HepG2 (cell line): ENCODE results near the gene ADSS1. TPM values are rescaled to one million over a fixed set of nuclear protein-coding genes. Genes with fewer than 3 reads are reported as not detected.

ENCODE experiments used
- ATAC-seq: fragments of 200-7000 bp; cut with Tn5 transposase; 3 replicates; pipeline ENCODE4 v1.9.1; 2020; ENCODE audit warnings: mild to moderate bottlenecking, moderate library complexity
- BruUV-seq: library from RNA; stranded (reverse); fragments of 400-500 nt; replicated peaks from 2 replicates; lab custom pipeline; 2021; lab: Mats Ljungman, UMichigan
- CTCF ChIA-PET: fragments of 300-600 bp; formaldehyde crosslinking; extraction: SDS; loops from one replicate; lab custom pipeline; 2021; ENCODE audit warnings: low total read pairs, inconsistent platforms, low intra/inter-chr PET ratio; lab: Yijun Ruan, JAX
- POLR2A ChIA-PET: fragments of 350-600 bp; sonication (Branson Sonifier 250); formaldehyde crosslinking; loops from one replicate; lab custom pipeline; 2020; ENCODE audit warnings: antibody characterized with exemption, inconsistent platforms; lab: Yijun Ruan, JAX
- DNase-seq: peaks from one replicate; pipeline ENCODE4 v3.0.0-alpha.2; 2015; ENCODE audit warnings: low spot score
- FAIRE-seq: peaks from 3 replicates; lab custom pipeline; 2011; peaks lifted over from hg19 to GRCh38; lab: Jason Lieb, UNC
- H2AFZ ChIP-seq: one replicate; pipeline ENCODE4 v1.6.1; 2011; ENCODE audit warnings: low read length, inconsistent platforms
- H3K27ac ChIP-seq: fragments of 300-600 bp; 3 replicates; pipeline ENCODE4 v1.8.0; 2011; ENCODE audit warnings: mixed run types, mild to moderate bottlenecking, mixed read lengths, low read length, inconsistent platforms; ENCODE audit not compliant: insufficient read depth; ENCODE audit errors: extremely low read length
- H3K27me3 ChIP-seq, 2 experiments: fragments of 200-600 bp in 1 of 2; 2 replicates in 1 of 2; 3 replicates in 1 of 2; pipeline versions ENCODE4 v1.6.0 to v1.8.0; 2011; ENCODE audit warnings: low read length in 2 of 2, mild to moderate bottlenecking in 2 of 2, moderate library complexity in 2 of 2, inconsistent platforms in 1 of 2; ENCODE audit not compliant: insufficient read depth in 2 of 2, control insufficient read depth in 1 of 2
- H3K36me3 ChIP-seq, 2 experiments: fragments of 200-600 bp in 1 of 2; replicated peaks in 1 of 2; 2 replicates in 1 of 2; 3 replicates in 1 of 2; pipeline versions ENCODE4 v1.5.1 to v1.8.0; 2011; ENCODE audit warnings: low read length in 2 of 2, inconsistent platforms in 1 of 2; ENCODE audit not compliant: insufficient read depth in 2 of 2, control insufficient read depth in 1 of 2
- H3K4me1 ChIP-seq: 2 replicates; pipeline ENCODE4 v1.5.1; 2012; ENCODE audit warnings: low read length, inconsistent platforms; ENCODE audit not compliant: insufficient read depth
- H3K4me2 ChIP-seq: 2 replicates; pipeline ENCODE4 v1.6.0; 2011; ENCODE audit warnings: low read depth, low read length, inconsistent platforms
- H3K4me3 ChIP-seq, 3 experiments: fragments of 200-600 bp in 1 of 3; sonication (generic), shearing (Covaris generic) in 1 of 3; replicated peaks in 1 of 3; 2 replicates each; pipeline ENCODE4 v1.5.1; 2011 to 2016; ENCODE audit warnings: low read length in 3 of 3, inconsistent platforms in 2 of 3, low read depth in 2 of 3, mild to moderate bottlenecking in 2 of 3, control low read depth in 1 of 3, mixed read lengths in 1 of 3; ENCODE audit not compliant: insufficient read depth in 1 of 3
- H3K79me2 ChIP-seq: one replicate; pipeline ENCODE4 v1.6.1; 2011; ENCODE audit warnings: low read length, inconsistent platforms; ENCODE audit not compliant: insufficient read depth
- H3K9ac ChIP-seq: 2 replicates; pipeline ENCODE4 v1.6.0; 2011; ENCODE audit warnings: mild to moderate bottlenecking, low read depth, low read length, inconsistent platforms; ENCODE audit not compliant: insufficient read depth
- H3K9me3 ChIP-seq: 2 replicates; pipeline ENCODE4 v1.5.1; 2012; ENCODE audit warnings: mild to moderate bottlenecking, low read length
- H4K20me1 ChIP-seq: 2 replicates; pipeline ENCODE4 v1.6.0; 2011; ENCODE audit warnings: inconsistent platforms, mild to moderate bottlenecking, low read length, moderate library complexity; ENCODE audit not compliant: insufficient read depth
- HNRNPLL ChIP-seq: fragments of 200-400 bp; formaldehyde crosslinking; IDR thresholded peaks from 2 replicates; pipeline ENCODE4 v1.6.1; 2017; ENCODE audit warnings: mild to moderate bottlenecking, low read depth, low read length; ENCODE audit not compliant: poor library complexity, severe bottlenecking
- KLF11 ChIP-seq: IDR thresholded peaks from 2 replicates; pipeline ENCODE4 v1.6.1; 2016; ENCODE audit warnings: missing compliant biosample characterization
- MAZ ChIP-seq, 2 experiments: sonication (generic) in 1 of 2; formaldehyde crosslinking in 1 of 2; IDR thresholded peaks; 2 replicates each; pipeline versions ENCODE4 v1.5.0 to v1.6.1; 2012 to 2020; ENCODE audit warnings: low read depth in 2 of 2, mild to moderate bottlenecking in 2 of 2, borderline replicate concordance in 1 of 2, improper control_type of control experiment in 1 of 2, low read length in 1 of 2, missing genetic modification reagents in 1 of 2, moderate library complexity in 1 of 2
- MTF2 ChIP-seq: sonication (generic); formaldehyde crosslinking; IDR thresholded peaks from 2 replicates; pipeline ENCODE4 v1.5.0; 2020; ENCODE audit warnings: missing genetic modification reagents, borderline replicate concordance
- NRL ChIP-seq: sonication (generic); formaldehyde crosslinking; IDR thresholded peaks from 2 replicates; pipeline ENCODE4 v1.5.0; 2020; ENCODE audit warnings: missing genetic modification reagents, mild to moderate bottlenecking, moderate library complexity, borderline replicate concordance
- RBM39 ChIP-seq: fragments of 200-400 bp; formaldehyde crosslinking; IDR thresholded peaks from one replicate; pipeline ENCODE4 v1.6.1; 2018; ENCODE audit warnings: antibody characterized with exemption, mild to moderate bottlenecking, low read depth, low read length; ENCODE audit not compliant: poor library complexity, severe bottlenecking
- RFX5 ChIP-seq: IDR thresholded peaks from 2 replicates; pipeline ENCODE4 v1.6.1; 2011; ENCODE audit warnings: low read depth, low read length, improper control_type of control experiment
- SP140L ChIP-seq: sonication (generic); formaldehyde crosslinking; IDR thresholded peaks from 2 replicates; pipeline ENCODE4 v1.4.0; 2020; ENCODE audit warnings: missing genetic modification reagents, borderline replicate concordance
- U2AF1 ChIP-seq: fragments of 200-400 bp; formaldehyde crosslinking; optimal IDR thresholded peaks from 2 replicates; pipeline ENCODE3; 2017; ENCODE audit warnings: mild to moderate bottlenecking, low read depth, low read length
- ZNF274 ChIP-seq: sonication (generic); formaldehyde crosslinking; IDR thresholded peaks from 2 replicates; pipeline ENCODE4 v1.5.1; 2020; ENCODE audit warnings: mild to moderate bottlenecking, missing genetic modification reagents
- ZNF883 ChIP-seq: sonication (generic); formaldehyde crosslinking; IDR thresholded peaks from 2 replicates; pipeline ENCODE4 v1.5.1; 2020; ENCODE audit warnings: mild to moderate bottlenecking, missing genetic modification reagents; ENCODE audit errors: not compliant biosample characterization
- WGBS: methylation state at CpG from one replicate; pipeline ENCODE4 v1.1.6; 2017; ENCODE audit warnings: low lambda C conversion rate; 5-methylcytosine and 5-hydroxymethylcytosine counted together
- in situ Hi-C: cut with HindIII; loops from 2 replicates; pipeline ENCODE4 v1.10.0; 2017; ENCODE audit warnings: low pct_unique_long_range_greater_than_20kb; ENCODE audit not compliant: extremely low pct_ligation_motif_present
- intact Hi-C: fragments of 100-400 bp; cut with micrococcal nuclease; formaldehyde crosslinking; loops from one replicate; pipeline ENCODE4 v1.10.0; 2022; ENCODE audit not compliant: unreplicated experiment
- polyA plus RNA-seq, 8 experiments: library from polyadenylated mRNA; depleted of rRNA in 3 of 8; stranded (reverse) in 7 of 8; unstranded in 1 of 8; fragments of >200 nt; fragmentation: Illumina TruSeq in 4 of 8; extraction: Trizol in 4 of 8; gene quantifications; 2 replicates each; pipeline versions ENCODE4 v1.2.1 to v1.2.3, GENCODE V29; 2011 to 2016; ENCODE audit warnings: low read depth in 4 of 8, missing spikeins in 1 of 8, mixed read lengths in 1 of 8; ENCODE audit not compliant: insufficient read depth in 1 of 8
- total RNA-seq, 5 experiments: library from RNA; depleted of rRNA; stranded (reverse); fragments of >200 nt; fragmentation: Illumina TruSeq; extraction: Trizol; gene quantifications; 2 replicates each; pipeline ENCODE4 v1.2.3, GENCODE V29; 2016; ENCODE audit warnings: low read depth in 1 of 5
- TF ChIP-seq, protein P1 (sequence below): sonication (generic); formaldehyde crosslinking; IDR thresholded peaks from 2 replicates; pipeline ENCODE4 v1.8.1; 2023; ENCODE audit warnings: mild to moderate bottlenecking, missing genetic modification reagents
- TF ChIP-seq, protein P2 (sequence below): sonication (generic); formaldehyde crosslinking; IDR thresholded peaks from 2 replicates; pipeline ENCODE4 v1.8.1; 2022; ENCODE audit warnings: mild to moderate bottlenecking, missing genetic modification reagents
- TF ChIP-seq, protein P3 (sequence below): sonication (generic); formaldehyde crosslinking; IDR thresholded peaks from 2 replicates; pipeline ENCODE4 v1.4.0; 2020; ENCODE audit warnings: missing genetic modification reagents

Gene ADSS1
- total and polyA plus RNA-seq, 2 of the 13 experiments (the other 11 are each of a cell fraction or from before 2014, with no cell fraction given), result 1.0 to 36.7 TPM

DNA sequence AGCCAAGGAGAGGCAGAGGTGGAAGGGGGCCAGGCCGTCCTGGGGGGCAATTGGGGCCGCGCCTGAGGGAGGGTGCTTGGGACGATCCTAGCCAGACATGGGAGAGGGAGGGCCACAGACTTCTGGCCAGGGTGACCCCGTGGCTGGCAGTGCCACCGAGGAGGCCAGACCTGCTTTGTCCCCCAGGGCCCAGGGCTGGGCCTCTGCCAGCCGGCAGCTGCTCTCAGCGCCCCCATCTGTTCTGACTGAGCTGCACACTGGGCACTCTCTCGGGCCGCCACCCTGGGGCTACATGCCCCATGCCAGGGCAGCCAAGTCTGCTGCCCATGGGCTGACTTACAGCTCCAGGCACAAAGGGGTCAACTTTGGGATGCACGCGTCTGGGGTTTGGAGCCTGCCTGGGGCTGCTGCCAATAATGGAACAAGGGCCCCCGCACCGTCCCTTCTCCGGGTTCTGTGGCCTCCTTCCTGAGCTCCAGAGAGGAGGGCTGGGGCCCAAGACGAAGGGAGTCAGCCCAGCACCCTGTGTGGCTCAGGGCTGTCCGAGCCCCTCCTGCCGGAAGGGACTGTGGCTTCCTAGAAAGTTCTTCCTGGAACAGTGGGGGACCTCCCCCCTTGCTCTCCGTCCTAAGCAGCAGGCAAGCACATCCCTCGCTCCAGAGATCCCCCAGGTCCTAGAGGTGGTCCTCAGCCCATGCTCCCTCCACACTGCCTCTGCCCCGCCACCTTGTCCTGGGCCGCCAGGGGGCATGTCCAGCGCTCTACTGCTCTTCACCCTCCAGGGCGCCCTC, 1.1 kb downstream of the ADSS1 start (continued):
- TF ChIP-seq RFX5, result no peak
- TF ChIP-seq KLF11 (CRISPR knock-in tag), result 0 out of 2 replicates have a peak, but pooled peaks have one; percentile 24
- TF ChIP-seq ZNF883, result no peak
- TF ChIP-seq SP140L, result no peak
- TF ChIP-seq, all 625 proteins: peak for 72

DNA sequence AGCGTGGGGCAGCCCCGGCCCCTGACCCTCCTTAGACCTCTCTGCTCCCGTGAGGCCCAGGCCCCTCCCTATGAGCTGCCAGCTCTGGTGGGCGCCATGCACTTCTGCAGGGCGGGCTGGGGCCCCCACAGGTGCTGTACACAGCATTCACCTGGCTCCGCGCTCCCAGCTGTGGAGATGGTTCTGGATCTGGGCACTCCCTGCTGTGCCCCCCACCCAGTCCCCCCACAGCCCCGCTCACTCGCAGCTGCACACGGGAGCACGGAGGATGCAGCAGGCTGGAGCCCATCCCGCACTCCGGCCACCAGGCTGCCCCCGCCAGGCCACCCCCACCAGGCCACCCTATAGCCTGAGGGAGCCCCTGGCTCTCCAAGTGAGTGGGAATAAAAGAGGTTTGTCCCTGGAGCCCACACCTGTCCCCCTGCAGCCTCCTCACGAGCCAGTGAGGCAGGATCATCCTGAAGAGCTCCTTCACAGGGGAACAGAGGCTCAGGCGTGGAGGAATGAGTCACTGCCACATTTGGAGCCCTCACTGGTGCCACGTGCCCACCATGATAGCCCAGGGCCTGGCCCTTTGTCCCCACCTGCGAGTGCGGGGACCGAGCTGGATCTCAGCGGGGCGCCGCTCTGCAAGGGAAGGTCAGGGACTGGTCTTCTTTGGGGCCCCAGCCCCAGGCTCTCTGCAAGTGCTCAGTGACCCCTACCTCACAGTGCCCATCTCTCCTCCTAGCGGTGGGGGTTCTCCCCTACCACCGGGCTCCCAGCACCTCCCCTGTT, 1.9 kb downstream of the ADSS1 start:
- no peak for DNase-seq
- ATAC-seq, result peak; percentile 0
- Histone ChIP-seq H3K79me2 (no peaks in the 10 kb centered on the region), H3K36me3 (no peaks in the 10 kb centered on the region), H4K20me1 (no peaks in the 10 kb centered on the region), H3K9ac (peak overlapping the region; percentile 76; the same call in 1 of the 2 replicates), H3K4me3 (peak overlapping the region; percentile 4 to 90 (median 11); a peak in 3 of 6 replicates), H3K4me2 (peak overlapping the region; percentile 96), H2AFZ (no peak overlapping the region), H3K27ac (peak overlapping the region; percentile 33), H3K4me1 (peaks cover 69% of the 10 kb centered on the region), H3K27me3 (peaks cover 0 to 3% of the 10 kb centered on the region in 2 experiments; a peak in 1 of 5 replicates), H3K9me3 (no peaks in the 10 kb centered on the region)
- 63% methylated on average over 5 of the region's 25 CpGs for WGBS
- FAIRE-seq, result no peak
- POLR2A ChIA-PET, result interaction anchor here (0.7 to 3.3 kb wide), 10 partner anchors 8 to 139 kb away, joined by 3 to 18 read pairs (median 4); partner anchors contain the start of genes CEP170B and SIVA1
- no TSS peak for BruUV-seq
- CTCF ChIA-PET, result no interaction called here
- in situ Hi-C loops (no loop called here), intact Hi-C loops (no loop called here)
- TF ChIP-seq ZNF274 (no peak), MAZ (IDR thresholded peaks at IDR 0.05; ENCODE audit: borderline replicate concordance, low read depth, low read length) (0 out of 2 replicates have a peak, but pooled peaks have one; percentile 7), MAZ (CRISPR knock-in tag; IDR thresholded peaks at IDR 0.05; ENCODE audit: low read depth) (no peak), U2AF1 (peak; percentile 12), HNRNPLL (peak; percentile 18), NRL (0 out of 2 replicates have a peak, but pooled peaks have one; percentile 7), MTF2 (CRISPR knock-in tag) (0 out of 2 replicates have a peak, but pooled peaks have one; percentile 59), RBM39 (peak; percentile 6)
- TF ChIP-seq, protein P1, sequence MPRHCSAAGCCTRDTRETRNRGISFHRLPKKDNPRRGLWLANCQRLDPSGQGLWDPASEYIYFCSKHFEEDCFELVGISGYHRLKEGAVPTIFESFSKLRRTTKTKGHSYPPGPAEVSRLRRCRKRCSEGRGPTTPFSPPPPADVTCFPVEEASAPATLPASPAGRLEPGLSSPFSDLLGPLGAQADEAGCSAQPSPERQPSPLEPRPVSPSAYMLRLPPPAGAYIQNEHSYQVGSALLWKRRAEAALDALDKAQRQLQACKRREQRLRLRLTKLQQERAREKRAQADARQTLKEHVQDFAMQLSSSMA, result 0 out of 2 replicates have a peak, but pooled peaks have one; percentile 5
- TF ChIP-seq, protein P2, sequence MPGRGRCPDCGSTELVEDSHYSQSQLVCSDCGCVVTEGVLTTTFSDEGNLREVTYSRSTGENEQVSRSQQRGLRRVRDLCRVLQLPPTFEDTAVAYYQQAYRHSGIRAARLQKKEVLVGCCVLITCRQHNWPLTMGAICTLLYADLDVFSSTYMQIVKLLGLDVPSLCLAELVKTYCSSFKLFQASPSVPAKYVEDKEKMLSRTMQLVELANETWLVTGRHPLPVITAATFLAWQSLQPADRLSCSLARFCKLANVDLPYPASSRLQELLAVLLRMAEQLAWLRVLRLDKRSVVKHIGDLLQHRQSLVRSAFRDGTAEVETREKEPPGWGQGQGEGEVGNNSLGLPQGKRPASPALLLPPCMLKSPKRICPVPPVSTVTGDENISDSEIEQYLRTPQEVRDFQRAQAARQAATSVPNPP, result no peak
- TF ChIP-seq, protein P3, sequence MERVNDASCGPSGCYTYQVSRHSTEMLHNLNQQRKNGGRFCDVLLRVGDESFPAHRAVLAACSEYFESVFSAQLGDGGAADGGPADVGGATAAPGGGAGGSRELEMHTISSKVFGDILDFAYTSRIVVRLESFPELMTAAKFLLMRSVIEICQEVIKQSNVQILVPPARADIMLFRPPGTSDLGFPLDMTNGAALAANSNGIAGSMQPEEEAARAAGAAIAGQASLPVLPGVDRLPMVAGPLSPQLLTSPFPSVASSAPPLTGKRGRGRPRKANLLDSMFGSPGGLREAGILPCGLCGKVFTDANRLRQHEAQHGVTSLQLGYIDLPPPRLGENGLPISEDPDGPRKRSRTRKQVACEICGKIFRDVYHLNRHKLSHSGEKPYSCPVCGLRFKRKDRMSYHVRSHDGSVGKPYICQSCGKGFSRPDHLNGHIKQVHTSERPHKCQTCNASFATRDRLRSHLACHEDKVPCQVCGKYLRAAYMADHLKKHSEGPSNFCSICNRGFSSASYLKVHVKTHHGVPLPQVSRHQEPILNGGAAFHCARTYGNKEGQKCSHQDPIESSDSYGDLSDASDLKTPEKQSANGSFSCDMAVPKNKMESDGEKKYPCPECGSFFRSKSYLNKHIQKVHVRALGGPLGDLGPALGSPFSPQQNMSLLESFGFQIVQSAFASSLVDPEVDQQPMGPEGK (CRISPR knock-in tag), result peak; percentile 3; the same call in 1 of the 2 replicates
